Testis (tissue), 3 donors: Measurements from ENCODE around the gene GLMP. TPM values are rescaled to one million over a fixed set of nuclear protein-coding genes. Genes with fewer than 3 reads are reported as not detected.
A peak's percentile ranks its signal among the peaks of the same experiment; 100 is the strongest.

Experiments used
- DNase-seq: peaks from one replicate; pipeline ENCODE4 v3.0.0-alpha.2; 2019
- H3K27ac ChIP-seq, 2 donors: fragments of 200-600 bp; sonication (generic); one replicate each; pipeline ENCODE4 v1.5.1; 2019
- H3K27me3 ChIP-seq: fragments of 200-600 bp; sonication (generic); one replicate; pipeline ENCODE4 v1.5.1; 2019
- H3K36me3 ChIP-seq: fragments of 200-600 bp; sonication (generic); one replicate; pipeline ENCODE4 v1.5.1; 2017; ENCODE audit warnings: low read depth; ENCODE audit errors: missing control alignments
- H3K4me1 ChIP-seq: fragments of 200-600 bp; sonication (generic); one replicate; pipeline ENCODE4 v1.5.1; 2019
- H3K4me3 ChIP-seq, 2 donors: fragments of 200-600 bp; sonication (generic); one replicate each; pipeline ENCODE4 v1.5.1; 2017 to 2019
- H3K9me3 ChIP-seq: fragments of 200-600 bp; sonication (generic); one replicate; pipeline ENCODE4 v1.5.1; 2017
- CTCF ChIP-seq, 3 experiments: fragments of 450-650 bp in 2 of 3; fragments of 200-600 bp in 1 of 3; sonication (generic) in 1 of 3; IDR thresholded peaks; one replicate each; pipeline ENCODE4 v1.5.1; 2016 to 2019; ENCODE audit warnings: antibody characterized with exemption in 3 of 3, mild to moderate bottlenecking in 2 of 3, moderate library complexity in 1 of 3
- POLR2A ChIP-seq: fragments of 450-650 bp; IDR thresholded peaks from one replicate; pipeline ENCODE4 v1.6.1; 2017; ENCODE audit warnings: antibody characterized with exemption, mild to moderate bottlenecking, moderate library complexity
- WGBS, 2 donors: methylation state at CpG; one replicate each; pipeline ENCODE4 v1.1.5; 2018; 5-methylcytosine and 5-hydroxymethylcytosine counted together
- intact Hi-C: fragments of 100-400 bp; cut with DNase I; formaldehyde crosslinking; loops from one replicate; pipeline ENCODE4 v1.15.1; 2023; ENCODE audit warnings: low total_unique reads
- polyA plus RNA-seq: library from polyadenylated mRNA; stranded (reverse); fragments of 350-450 nt; fragmentation: Illumina TruSeq; extraction: RNeasy Lipid Tissue Mini Kit (QIAGEN cat#74804); gene quantifications from one replicate; pipeline ENCODE4 v1.2.3, GENCODE V29; 2014; ENCODE audit warnings: low read depth, low replicate concordance; ENCODE audit not compliant: insufficient read depth
- total RNA-seq, 2 donors: library from RNA; depleted of rRNA; stranded (reverse); fragments of >200 nt; gene quantifications; one replicate each; pipeline ENCODE4 v1.2.3, GENCODE V29; 2016

Gene GLMP
- total and polyA plus RNA-seq, 3 donors from 2014 or later = 26.1 to 45.7 (median 31.8) TPM

DNA sequence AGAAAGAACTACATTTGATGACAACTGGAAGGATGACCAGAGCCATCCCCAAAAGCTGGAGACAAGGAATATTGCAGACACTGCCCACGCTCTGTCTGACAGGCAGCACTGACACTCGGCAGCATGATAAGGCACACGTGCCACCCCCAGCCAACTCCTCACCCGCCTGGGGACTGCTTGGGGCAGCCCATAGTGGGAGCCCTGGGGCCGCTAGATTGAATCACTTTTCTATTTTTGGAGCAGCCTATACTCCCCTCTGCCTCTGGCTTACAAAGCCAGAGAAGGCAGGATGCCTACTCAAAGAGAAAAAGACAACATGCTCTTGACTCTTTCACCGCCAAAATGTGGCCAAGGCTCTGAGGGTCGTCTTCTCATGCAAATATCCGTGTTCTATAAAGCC is 14.2 kb downstream of the GLMP start:
- peak overlapping the region in 1 of 2 donors; percentile 88 for H3K4me3 ChIP-seq

DNA sequence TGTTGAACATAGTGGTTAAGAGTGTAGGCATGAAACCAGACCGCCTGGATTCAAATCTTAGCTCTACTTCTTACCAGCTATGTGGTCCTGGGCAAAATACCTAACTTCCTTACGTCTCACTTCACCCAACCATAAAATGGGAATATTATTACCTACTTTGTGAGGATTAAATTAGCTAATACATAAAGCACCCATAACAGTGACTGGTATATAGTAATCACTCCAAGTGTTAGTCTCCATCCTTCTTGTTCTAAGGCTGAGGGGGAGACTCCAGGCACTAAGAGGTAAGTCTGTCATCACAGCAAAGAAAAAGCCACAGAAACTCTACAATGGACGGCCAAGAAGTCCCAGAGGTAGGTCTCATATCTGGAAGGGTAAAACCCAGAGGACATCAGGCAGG is 15.6 kb downstream of the GLMP start:
- no peaks in the 10 kb centered on the region for H3K36me3 ChIP-seq
- H3K27me3 ChIP-seq = no peaks in the 10 kb centered on the region
- H3K27ac ChIP-seq = no peak overlapping the region
- no peak for DNase-seq
- H3K9me3 ChIP-seq = no peaks in the 10 kb centered on the region
- intact Hi-C loops = no loop called here
- H3K4me1 ChIP-seq = peaks cover 20% of the 10 kb centered on the region
- no peak overlapping the region for H3K4me3 ChIP-seq
- whole genome bisulfite sequencing, 2 donors = 87 to 92% methylated on average over 3 of the region's 3 CpGs
- no peak for TF ChIP-seq POLR2A
- TF ChIP-seq CTCF (IDR thresholded peaks at IDR 0.05) = no peak

More for the DNA sequence above, 14.2 kb downstream of the GLMP start:
- no peaks in the 10 kb centered on the region for H3K27me3 ChIP-seq
- H3K9me3 ChIP-seq = no peaks in the 10 kb centered on the region
- no peaks in the 10 kb centered on the region for H3K36me3 ChIP-seq
- intact Hi-C loops = no loop called here
- no peak overlapping the region for H3K27ac ChIP-seq
- DNase-seq = peak; percentile 73
- 11 to 14% methylated on average over 8 of the region's 8 CpGs for WGBS, 2 donors
- peaks cover 20% of the 10 kb centered on the region for H3K4me1 ChIP-seq
- TF ChIP-seq POLR2A (no peak), CTCF (IDR thresholded peaks at IDR 0.05) (no peak)

DNA sequence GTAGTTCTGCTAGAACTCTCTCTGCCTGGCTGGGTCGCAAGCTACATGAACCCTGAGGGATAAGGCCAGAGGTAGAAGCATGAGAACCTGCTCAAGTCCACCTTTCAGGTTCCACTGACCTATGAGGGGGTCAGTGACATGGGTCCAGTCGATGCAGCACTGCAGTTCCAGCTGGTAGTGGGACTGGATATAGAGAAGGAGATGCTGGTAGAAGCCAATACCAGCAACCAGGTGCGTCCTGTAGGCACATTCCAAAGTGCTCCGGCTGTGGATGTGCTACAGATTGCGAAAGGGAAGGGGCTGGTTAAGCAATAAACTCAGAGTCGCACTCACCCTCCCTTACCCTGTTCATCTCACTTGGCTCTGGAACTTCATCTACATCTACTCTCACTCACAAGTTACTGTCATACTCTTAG is 18.5 kb downstream of the GLMP start:
- TF ChIP-seq POLR2A (no peak), CTCF (IDR thresholded peaks at IDR 0.05) (no peak)
- Histone ChIP-seq H3K27ac (no peak overlapping the region), H3K9me3 (no peaks in the 10 kb centered on the region), H3K27me3 (no peaks in the 10 kb centered on the region), H3K36me3 (no peaks in the 10 kb centered on the region), H3K4me3 (no peak overlapping the region), H3K4me1 (peaks cover 14% of the 10 kb centered on the region)
- DNase-seq = no peak
- WGBS, 2 donors = 79 to 88% methylated on average over 6 of the region's 6 CpGs
- intact Hi-C loops = no loop called here

- no peak overlapping the region for H3K27ac ChIP-seq
- no peaks in the 10 kb centered on the region for H3K9me3 ChIP-seq
- H3K36me3 ChIP-seq = no peaks in the 10 kb centered on the region
- intact Hi-C loops = no loop called here
- TF ChIP-seq CTCF (IDR thresholded peaks at IDR 0.05) (no peak), POLR2A (no peak)
- H3K4me3 ChIP-seq = no peak overlapping the region
- peaks cover 11% of the 10 kb centered on the region for H3K4me1 ChIP-seq
- no peaks in the 10 kb centered on the region for H3K27me3 ChIP-seq
- no peak for DNase-seq
Observed at GRCh38 chr1:156276532-156276931, 18.9 kb downstream of the GLMP start.

DNA sequence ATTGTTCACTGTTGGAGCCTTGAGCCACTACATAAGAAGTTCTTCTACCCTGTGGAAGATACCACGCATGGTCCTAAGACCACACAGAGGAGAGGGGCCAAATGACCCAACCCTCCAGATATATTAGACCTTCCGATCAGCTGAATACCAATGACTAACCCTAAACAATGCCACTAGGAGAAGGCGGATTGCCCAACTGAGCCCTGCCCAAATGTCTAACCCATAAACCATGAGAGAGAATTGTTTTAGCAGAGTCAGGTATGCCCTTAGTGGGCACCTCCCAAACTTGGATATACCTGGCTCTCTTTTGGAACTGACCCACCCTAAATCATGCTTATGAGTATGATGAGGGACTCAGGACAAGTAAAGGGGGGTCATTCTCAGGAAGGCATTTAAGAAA is 25.2 kb downstream of the GLMP start:
- 91 to 92% methylated on average over 3 of the region's 3 CpGs for WGBS, 2 donors
- no peak overlapping the region for H3K4me3 ChIP-seq
- H3K9me3 ChIP-seq = no peaks in the 10 kb centered on the region
- H3K27ac ChIP-seq = no peak overlapping the region
- peaks cover 5% of the 10 kb centered on the region for H3K4me1 ChIP-seq
- H3K27me3 ChIP-seq = no peaks in the 10 kb centered on the region
- no peaks in the 10 kb centered on the region for H3K36me3 ChIP-seq
- intact Hi-C loops = no loop called here
- no peak for TF ChIP-seq CTCF (IDR thresholded peaks at IDR 0.05)
- TF ChIP-seq POLR2A = no peak
- DNase-seq = no peak
